ENCODE results near the gene ZDHHC7. TPM values are rescaled to one million over a fixed set of nuclear protein-coding genes. Genes with fewer than 3 reads are reported as not detected.
A peak's percentile ranks its signal among the peaks of the same experiment; 100 is the strongest.

ZDHHC7 gene
- total and polyA plus RNA-seq, 2 of the 8 experiments (the other 6 are each of a cell fraction or from before 2014, with no cell fraction given): 40.5 to 56.3 TPM

GRCh38 chr16:84963066-84963465, 48.3 kb downstream of the ZDHHC7 start:
- Histone ChIP-seq H2BK5ac (ENCODE audit: low read depth, low read length) (no peak overlapping the region), H3K27me3 (replicated peaks in 1 of 4; ENCODE audit: control insufficient read depth in 3 of 4, extremely low read depth in 1 of 4, insufficient read depth in 3 of 4, low read length in 3 of 4) (no peaks in the 10 kb centered on the region; a peak in 1 of 7 replicates), H2AFZ (ENCODE audit: low read length) (peak overlapping the region; percentile 54; the same call in 1 of the 2 replicates), H4K8ac (ENCODE audit: extremely low read depth, insufficient read depth, low read length) (no peak overlapping the region), H3K4me3 (ENCODE audit: extremely low read depth in 1 of 4, insufficient read depth in 2 of 4, low read depth in 3 of 4, low read length in 4 of 4) (no peak overlapping the region), H3K14ac (ENCODE audit: insufficient read length) (no peak overlapping the region), H2BK12ac (ENCODE audit: low read depth, low read length) (no peak overlapping the region), H4K5ac (ENCODE audit: insufficient read length, low read depth, low read length) (no peak overlapping the region), H3K4me2 (ENCODE audit: insufficient read depth in 1 of 2, low read depth in 2 of 2, low read length in 2 of 2) (no peak overlapping the region), H3K23ac (ENCODE audit: insufficient read length) (no peak overlapping the region), H3K56ac (replicated peaks; ENCODE audit: insufficient read length, low read depth, low read length) (no peak overlapping the region), H3K36me3 (ENCODE audit: control insufficient read depth in 2 of 4, insufficient read depth in 4 of 4, low read length in 3 of 4) (no peaks in the 10 kb centered on the region), H3K27ac (ENCODE audit: low read depth, low read length) (no peak overlapping the region), H2BK20ac (ENCODE audit: low read length) (no peak overlapping the region), H3K18ac (ENCODE audit: extremely low read depth, low read length) (no peak overlapping the region), H2BK15ac (ENCODE audit: low read length) (no peak overlapping the region), H4K20me1 (replicated peaks in 1 of 2; ENCODE audit: control insufficient read depth in 1 of 2, insufficient read depth in 2 of 2, low read length in 2 of 2) (peaks cover 0 to 7% of the 10 kb centered on the region in 2 experiments), H3K9ac (replicated peaks in 1 of 4; ENCODE audit: extremely low read depth in 1 of 4, low read depth in 3 of 4, low read length in 3 of 4) (no peak overlapping the region), H3K4me1 (replicated peaks in 1 of 4; ENCODE audit: control insufficient read depth in 3 of 4, insufficient read depth in 4 of 4, low read length in 3 of 4) (0 out of 7 replicates have a peak, but pooled peaks cover 0 to 2% (median 0%) of the 10 kb centered on the region in 4 experiments), H3K79me1 (ENCODE audit: low read depth, low read length) (peaks cover 2% of the 10 kb centered on the region; the same call in 1 of the 2 replicates), H4K91ac (replicated peaks; ENCODE audit: insufficient read length, low read length) (no peak overlapping the region), H3K4ac (replicated peaks; ENCODE audit: insufficient read length, low read depth, low read length) (no peak overlapping the region), H2AK5ac (ENCODE audit: low read depth, low read length) (no peak overlapping the region), H3K23me2 (ENCODE audit: low read depth, low read length) (peaks cover 5% of the 10 kb centered on the region), H3K9me3 (ENCODE audit: insufficient read depth in 2 of 2, low read depth in 1 of 2, low read length in 1 of 2) (peaks cover 3 to 4% of the 10 kb centered on the region in 2 experiments; a peak in 1 of 4 replicates), H3K79me2 (ENCODE audit: control insufficient read depth in 1 of 2, insufficient read depth in 2 of 2, low read length in 2 of 2) (no peaks in the 10 kb centered on the region), H2BK120ac (replicated peaks; ENCODE audit: low read depth, low read length) (no peak overlapping the region)
- no peak for TF ChIP-seq NRF1 (IDR thresholded peaks at IDR 0.05; ENCODE audit: low read depth, low read length)
- TF ChIP-seq SP2 (IDR thresholded peaks at IDR 0.05; ENCODE audit: low read length): no peak
- TF ChIP-seq SIX5 (IDR thresholded peaks at IDR 0.05; ENCODE audit: low read depth, low read length): no peak
- no peak for TF ChIP-seq HDAC6 (IDR thresholded peaks at IDR 0.05; ENCODE audit: low read depth, low read length)
- no peak for TF ChIP-seq KDM1A (IDR thresholded peaks at IDR 0.05; ENCODE audit: borderline replicate concordance, low read length)
- TF ChIP-seq RFX5 (IDR thresholded peaks at IDR 0.05; ENCODE audit: borderline replicate concordance, low read depth, low read length): no peak
- FAIRE-seq (no peak), DNase-seq (ENCODE audit: low read depth in 1 of 2, low spot score in 2 of 2) (no peak)
- CTCF ChIA-PET (ENCODE audit: partially characterized antibody): interaction anchor here (0.7 to 13.4 kb wide), 15 partner anchors 8 to 457 kb away, joined by 3 to 169 read pairs (median 5); no protein-coding TSS in a partner anchor
- POLR2A ChIA-PET (ENCODE audit: partially characterized antibody): interaction anchor here (0.8 to 1.1 kb wide), 3 partner anchors 10 to 36 kb away, joined by 3 to 4 read pairs (median 3); no protein-coding TSS in a partner anchor
- WGBS, 2 experiments (ENCODE audit: extremely low coverage in 1 of 2, insufficient coverage in 1 of 2, insufficient read length in 1 of 2, insufficient replicate concordance in 2 of 2, low coverage in 1 of 2, low lambda C conversion rate in 2 of 2, missing lambda C conversion rate in 1 of 2): 100% methylated on average over 5 of the region's 8 CpGs; no CpG with 5 or more reads in 1 of the 2 experiments

All from H1 (cell line).